AG09319 (cell line): ENCODE results near the gene MYO18A.

ENCODE experiments used
- DNase-seq: peaks from one replicate; pipeline ENCODE4 v3.0.0-alpha.2; 2010; ENCODE audit warnings: low read depth; ENCODE audit errors: extremely low read depth
- CTCF ChIP-seq: IDR thresholded peaks from 2 replicates; pipeline ENCODE4 v1.5.1; 2011; ENCODE audit warnings: low read depth, mild to moderate bottlenecking, inconsistent platforms, low read length, moderate library complexity

Gene MYO18A

GRCh38 chr17:29046473-29046839, 133.7 kb downstream of the MYO18A start:
- TF ChIP-seq CTCF: no peak
- no peak for DNase-seq

- no peak for DNase-seq
- TF ChIP-seq CTCF: no peak
Observed at GRCh38 chr17:29045734-29046472, 134.3 kb downstream of the MYO18A start.

GRCh38 chr17:29045026-29045425, 135.2 kb downstream of the MYO18A start:
- TF ChIP-seq CTCF: no peak
- no peak for DNase-seq

- DNase-seq: no peak
- no peak for TF ChIP-seq CTCF
Observed at GRCh38 chr17:29043539-29044145, 136.6 kb downstream of the MYO18A start.

GRCh38 chr17:29042679-29043538, 137.3 kb downstream of the MYO18A start, which contains the start of gene PIPOX:
TSS of gene PIPOX (plus strand) at chr17:29043141. CDS start at chr17:29043226, 85 bp downstream.
- DNase-seq: no peak
- no peak; the same call in none of the 2 replicates for TF ChIP-seq CTCF

GRCh38 chr17:29042026-29042678, 138.0 kb downstream of the MYO18A start:
- DNase-seq: no peak
- TF ChIP-seq CTCF: no peak

GRCh38 chr17:29041571-29041970, 138.6 kb downstream of the MYO18A start:
- DNase-seq: no peak
- TF ChIP-seq CTCF: no peak
